RKO (cell line): Measurements from ENCODE around the gene CDH6.
A peak's percentile ranks its signal among the peaks of the same experiment; 100 is the strongest.

Experiments used
- DNase-seq: peaks from one replicate; pipeline ENCODE4 v3.0.0-alpha.2; 2016; ENCODE audit warnings: low spot score

Gene CDH6

DNA sequence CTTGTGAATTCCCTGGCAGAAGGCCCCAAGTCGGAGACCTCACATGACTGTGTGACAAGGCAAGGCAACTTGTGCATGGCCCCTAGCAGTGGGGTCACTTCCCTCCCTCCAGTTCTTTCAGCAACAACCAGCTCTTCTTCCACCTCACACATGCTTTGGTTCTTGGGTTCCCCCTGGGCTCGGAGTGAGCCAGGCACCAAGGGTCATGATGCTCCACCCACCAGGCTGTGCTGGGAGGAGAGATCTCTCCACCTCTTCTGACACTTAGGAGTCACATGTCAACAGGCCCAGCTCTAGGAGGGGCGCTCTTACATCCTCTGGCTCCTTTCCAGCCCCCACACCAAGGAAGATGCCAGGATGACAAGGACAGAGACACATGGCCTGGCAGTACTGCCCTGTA, 56.7 kb downstream of the CDH6 start:
- DNase-seq = no peak

DNA sequence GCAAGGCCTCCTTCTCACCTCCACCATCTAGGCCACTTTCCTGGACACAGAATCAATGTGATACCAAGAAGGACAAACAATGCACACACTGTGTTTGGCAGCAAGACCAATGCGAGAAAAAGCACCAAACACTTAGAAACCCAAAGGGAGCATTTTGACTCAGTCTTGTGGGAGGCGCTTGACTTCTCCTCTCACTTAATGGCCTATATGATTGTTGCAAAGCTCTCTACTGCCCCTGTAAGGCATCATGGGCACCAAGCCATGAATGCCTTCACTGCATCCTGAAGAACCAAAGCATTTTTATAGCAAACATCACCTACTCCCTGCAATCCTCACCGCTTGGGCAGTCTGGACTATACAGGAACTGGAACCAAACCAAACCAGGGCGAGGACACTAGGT, 57.5 kb downstream of the CDH6 start:
- DNase-seq = no peak

DNA sequence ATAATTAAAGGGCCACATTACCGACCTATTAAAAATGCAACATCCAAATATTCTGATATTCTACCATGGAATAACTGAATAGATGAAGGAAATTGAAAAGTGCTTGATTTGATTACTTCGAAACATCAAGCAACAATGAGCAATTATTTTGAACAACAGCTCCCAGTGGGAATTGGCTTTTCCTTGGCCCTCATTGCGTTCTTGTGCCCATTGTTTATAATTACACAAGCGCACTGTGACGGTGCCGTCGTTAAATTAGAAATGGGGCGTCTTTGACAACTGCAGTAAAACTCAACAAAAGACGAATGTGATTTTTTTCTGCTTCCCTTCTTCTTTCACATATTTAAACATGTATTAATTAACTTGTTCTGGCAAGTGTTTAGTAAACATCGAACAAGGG, 61.6 kb downstream of the CDH6 start:
- no peak for DNase-seq

DNA sequence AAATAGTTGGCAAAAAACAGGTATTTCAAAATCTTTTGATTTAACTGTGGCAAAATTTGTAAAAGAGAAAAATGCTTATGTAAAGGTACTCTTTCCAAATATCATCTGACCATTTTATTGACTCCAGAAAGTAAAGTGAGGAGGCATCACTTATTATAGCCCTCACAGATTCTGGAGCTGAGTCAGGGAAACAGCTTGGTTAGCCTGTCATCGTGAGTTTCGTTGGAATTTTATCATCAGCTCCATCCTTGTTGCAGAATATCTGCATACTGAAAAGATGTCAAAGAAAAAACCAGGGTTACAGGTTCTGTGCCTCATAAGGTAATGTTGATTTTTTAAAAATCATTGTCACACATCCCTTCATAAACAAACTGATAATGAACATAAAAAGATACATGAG, 74.8 kb downstream of the CDH6 start:
- no peak for DNase-seq

DNA sequence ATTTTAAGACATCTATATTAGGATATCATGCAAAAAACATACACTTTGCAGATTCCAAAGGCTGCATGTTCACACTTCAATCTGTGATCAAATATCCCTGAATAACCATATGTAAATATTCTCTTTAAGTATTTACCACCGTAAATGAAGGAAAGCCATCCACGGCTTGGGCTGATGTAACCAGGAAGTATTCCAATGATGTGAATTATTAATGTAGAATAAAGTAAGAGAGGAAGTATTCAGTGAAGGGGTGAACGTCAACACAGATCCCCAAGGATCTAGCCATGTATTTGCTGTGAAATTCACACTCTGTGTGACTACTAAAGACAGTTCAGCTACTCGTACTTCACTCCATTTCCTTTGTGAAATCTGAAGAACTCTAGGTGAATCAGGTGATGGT, 75.2 kb downstream of the CDH6 start:
- DNase-seq = no peak

DNA sequence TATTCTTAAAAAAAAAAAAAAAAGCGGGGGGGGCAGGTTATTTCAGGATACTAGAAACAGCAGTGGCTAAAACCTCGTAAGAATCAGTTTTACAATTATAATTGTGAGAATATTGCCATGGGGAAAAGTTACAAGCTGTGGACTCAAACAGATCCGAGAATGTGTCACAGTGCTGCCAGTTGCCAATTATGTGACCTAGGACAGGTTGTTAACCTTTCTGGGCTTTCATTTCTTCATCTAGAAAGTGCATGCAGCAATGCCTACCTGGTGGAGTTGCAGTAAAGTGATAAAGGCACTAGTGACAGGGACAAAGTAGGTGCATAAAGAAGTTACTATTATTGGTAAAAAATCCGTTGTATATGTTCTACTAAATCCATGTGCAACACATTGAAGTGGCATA, 75.8 kb downstream of the CDH6 start:
- DNase-seq = no peak

DNA sequence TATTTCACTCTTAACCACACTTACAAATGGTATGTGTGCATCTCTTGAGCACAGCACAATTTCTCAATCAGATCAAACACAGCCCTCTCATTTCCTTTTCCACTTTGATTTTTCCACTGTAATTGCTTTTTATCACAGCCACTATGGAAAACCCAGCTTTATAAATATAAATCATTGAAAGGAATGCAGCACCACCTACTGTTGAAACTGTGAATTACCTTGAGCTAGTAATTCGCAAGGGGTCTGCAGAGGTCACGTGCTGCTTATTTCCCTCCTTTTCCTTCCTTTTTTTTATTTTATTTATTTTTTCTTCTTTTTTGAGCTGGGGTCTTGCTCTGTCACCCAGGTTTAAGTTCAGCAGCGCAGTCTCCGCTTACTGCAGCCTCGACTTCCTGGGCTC, 76.9 kb downstream of the CDH6 start:
- no peak for DNase-seq

DNA sequence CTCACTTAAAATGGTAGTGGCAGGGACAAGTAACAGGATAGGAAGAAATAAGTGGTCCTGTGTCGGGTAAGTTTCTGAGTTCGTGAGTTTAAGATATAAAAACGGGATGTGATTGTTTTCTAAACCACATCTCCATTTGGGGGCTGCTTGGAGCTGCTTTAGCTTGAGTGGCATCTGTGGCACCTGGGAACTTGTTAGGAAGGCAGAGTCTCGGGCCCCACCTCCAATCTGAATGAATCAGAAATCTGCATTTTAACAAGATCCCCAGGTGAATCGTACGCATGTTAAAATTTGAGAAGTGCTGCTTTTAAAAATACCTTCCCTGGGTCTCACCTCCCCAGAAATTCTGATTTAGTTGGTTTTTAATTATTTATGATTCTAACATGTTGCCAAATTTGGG, 78.1 kb downstream of the CDH6 start:
- DNase-seq = no peak

DNA sequence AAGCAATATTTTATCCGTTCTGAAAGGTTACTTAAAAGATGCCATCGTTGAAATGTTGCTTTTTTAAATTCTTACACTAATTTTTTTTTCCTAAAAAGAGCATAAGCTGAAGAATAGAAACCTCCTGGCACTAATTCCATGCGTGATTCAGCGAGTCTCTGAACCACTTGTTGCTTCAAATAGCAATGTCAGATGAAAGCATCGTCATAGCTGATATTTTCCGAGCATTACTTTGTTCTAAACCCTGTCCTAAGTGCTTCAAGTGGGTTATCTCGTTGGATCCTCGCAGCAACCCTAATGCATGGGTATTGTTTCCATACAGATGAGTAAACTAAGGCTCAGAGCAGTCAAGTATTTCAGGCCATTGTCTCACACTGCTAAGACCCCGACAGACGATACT, 79.7 kb downstream of the CDH6 start:
- DNase-seq = no peak

DNA sequence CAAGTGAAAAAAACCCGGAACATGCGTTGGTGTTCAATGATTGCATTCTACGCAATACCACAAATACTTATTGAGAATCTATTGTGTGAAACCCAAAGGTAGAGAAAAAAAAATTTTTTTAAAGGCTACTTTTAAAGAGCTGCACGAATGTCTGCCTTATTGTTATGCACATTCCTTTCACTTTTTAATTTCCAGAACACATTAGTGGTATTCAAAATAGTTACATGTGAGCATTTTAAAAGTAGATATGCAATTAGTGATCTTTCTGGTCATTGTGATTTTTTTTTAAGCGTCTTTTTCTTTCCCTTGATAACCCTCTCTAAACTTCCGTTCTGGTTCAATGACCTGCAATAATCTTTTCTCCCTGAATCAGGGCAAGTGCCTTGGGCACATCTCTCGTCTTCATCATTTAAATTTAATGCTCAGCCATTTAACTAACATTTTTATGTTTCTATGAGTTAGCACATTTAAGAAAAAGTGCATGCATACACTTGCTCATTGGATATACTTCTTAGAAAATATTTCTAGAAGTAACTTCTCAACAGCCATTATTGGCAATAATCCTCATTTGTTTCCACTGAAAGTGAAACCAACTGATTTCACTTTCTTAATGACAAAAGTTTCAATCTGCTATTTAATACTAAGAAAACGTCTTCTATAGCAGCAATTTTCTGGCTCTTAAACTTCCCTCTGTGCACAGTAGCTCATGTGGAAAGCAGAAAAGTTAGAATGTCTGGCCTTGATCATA, 80.3 kb downstream of the CDH6 start:
- DNase-seq = no peak

DNA sequence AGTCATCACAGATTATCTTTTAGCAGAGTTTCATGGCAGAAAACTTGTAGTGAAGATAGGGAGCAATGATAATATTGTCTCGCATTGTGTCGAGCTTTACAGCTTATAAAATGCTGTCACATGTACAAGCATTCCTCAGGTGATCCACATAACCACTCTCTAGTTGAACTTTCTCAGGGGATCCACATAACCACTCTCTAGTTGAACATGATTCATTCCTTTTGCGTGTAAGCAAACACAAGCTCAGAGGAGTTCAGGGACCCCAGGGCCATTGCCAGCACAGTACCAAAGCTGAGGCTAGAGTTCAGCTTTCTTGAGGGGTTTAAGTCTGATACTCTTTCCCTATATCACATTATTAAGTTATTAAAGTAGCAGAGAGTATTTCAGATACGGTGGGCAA, 86.7 kb downstream of the CDH6 start:
- DNase-seq = no peak

DNA sequence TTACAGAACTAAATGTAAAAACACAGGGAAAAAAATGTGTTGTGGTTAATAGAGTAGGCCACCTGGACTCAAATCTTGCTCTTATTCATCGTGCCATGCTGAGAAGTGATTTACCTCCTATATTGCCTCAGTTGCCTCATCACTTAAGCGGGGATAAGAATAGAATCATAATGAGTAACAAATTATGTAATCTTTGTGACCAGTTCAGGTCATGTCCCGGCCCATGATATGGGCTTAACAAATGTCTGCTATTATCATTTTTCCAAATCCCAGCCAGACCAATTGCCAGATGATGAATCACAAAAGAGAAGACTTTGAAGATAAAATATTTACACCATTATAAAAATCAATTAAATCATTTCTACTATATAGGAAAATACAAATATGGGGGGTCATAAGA, 89.8 kb downstream of the CDH6 start:
- no peak for DNase-seq

DNA sequence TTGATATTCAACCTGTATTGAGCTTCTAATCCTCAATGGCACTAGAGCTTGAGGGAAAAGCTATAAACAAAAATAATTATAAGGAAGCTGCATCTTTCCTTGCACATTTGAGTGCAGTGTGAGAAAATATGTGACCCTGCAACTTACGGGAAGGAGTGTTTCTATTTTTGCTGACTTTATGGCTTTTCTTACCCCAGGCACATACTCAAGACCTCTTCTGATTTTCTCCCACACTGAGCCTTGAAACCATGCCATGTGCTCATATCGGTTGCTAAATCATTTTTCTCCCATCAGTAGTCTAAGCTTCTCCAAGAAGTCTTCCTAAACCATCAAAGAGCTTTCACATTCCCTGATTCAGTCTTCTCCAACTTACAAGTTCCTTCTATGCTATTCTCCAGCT, 91.5 kb downstream of the CDH6 start:
- DNase-seq = no peak

DNA sequence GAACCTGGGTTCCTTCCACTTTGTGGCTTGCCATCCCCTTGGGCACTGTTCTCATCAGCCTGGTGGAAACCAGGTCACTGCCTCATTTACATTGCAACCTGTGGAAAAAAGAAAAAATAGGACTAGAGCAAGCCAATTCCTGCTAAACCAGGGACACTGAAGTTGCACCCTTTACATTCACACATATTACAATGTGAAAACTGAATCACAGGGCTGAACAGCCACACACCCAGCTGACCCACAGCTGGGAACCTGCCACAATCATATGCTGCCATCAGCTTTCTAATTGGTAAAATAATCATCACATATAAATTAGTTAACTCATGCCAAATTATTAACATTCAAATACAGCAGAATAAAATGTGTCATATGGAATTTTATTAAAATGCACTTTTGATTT, 94.5 kb downstream of the CDH6 start:
- DNase-seq = no peak

DNA sequence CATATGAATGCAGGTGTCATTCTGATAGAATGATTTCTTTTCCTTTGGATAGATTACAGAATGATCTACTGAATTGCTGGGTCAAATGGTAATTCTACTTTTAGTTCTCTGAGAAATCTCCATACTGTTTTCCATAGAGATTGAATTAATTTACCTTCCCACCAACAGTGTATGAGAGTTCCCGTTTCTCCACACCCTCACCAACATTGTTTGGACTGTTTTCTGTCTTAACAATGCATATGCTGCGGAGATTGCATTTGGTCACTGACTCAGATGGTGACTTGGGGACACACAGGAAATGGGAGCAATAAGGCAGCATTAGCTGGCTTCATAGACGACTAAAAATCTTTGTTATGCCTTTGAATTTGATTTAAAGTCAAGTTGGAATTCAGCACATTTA, 95.9 kb downstream of the CDH6 start:
- DNase-seq = no peak

DNA sequence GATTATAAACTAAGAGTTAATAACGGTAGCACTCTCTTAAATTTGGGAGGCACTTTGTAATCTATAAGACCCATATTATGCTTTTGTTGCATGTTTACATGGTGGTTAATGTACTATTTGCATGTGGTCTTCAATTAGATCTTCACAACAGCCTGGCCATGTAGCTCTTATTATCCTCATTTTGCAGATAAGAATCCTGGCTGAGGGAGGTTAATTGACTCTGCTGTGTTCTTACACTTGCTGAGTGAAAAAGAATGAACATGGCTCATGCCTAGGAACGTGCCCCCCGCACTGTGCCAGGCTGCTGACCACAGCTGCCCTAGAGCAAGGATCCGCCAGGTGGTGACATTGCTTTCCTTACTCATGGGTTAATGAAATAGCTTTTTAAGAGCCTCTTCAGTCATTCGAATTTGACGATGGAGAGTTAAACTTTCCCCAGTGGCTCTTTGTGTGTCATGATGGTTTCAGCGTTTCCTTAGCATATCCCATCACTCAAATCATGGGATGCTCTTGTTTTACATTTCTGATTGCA, 97.9 kb downstream of the CDH6 start:
- peak; percentile 40 for DNase-seq

DNA sequence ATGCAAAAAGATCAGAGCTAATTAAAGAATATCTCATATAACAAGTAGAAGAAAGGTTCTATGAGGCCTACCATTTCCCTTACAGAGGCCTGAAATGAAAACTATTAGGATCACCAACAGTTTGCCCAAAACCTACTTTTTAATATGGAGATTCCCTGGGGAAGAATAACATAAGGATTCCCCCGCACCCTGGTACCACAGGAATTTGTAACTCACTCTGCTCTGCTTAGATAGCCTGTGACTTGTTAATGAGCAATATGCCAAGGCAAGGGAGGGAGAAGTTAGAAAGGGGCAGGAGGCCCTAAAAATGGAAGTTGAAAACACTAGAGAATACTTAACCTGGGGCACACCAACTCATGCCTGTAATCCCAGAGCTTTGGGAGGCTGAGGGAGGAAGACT, 107.0 kb downstream of the CDH6 start:
- no peak for DNase-seq

DNA sequence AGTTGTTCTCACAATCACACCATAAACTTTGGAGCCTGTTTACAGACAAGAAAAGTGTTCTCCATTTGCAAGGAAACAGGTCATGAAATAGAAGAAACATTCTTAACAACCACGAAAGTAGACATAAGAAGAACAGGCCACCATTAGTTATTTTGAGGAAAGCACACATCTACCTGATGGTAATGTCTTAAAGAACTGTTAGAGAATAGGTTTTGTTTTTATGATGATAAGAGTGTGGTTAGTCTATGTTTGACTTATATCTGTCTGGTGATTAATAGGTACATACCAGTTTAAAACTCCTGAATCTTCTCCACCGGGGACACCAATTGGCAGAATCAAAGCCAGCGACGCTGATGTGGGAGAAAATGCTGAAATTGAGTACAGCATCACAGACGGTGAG, 108.3 kb downstream of the CDH6 start:
- DNase-seq = no peak

DNA sequence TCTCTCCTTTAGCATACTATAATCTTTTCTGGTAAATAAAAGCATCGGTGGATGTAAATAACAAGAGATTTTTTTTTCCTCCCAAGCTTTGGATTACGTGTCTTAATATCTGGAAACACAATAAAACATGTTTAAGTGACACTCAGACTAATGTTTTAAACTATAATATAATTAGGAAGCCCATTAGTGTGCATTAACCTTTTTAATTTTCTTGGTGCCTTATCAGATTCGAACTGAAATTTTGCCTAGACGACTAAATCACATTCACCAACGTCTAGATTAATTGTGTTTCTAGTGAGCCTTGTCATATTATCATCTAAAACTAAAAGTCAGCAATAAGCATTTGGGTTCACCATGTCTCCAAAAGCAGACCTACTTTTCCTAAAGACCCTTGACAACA, 110.2 kb downstream of the CDH6 start:
- no peak for DNase-seq

DNA sequence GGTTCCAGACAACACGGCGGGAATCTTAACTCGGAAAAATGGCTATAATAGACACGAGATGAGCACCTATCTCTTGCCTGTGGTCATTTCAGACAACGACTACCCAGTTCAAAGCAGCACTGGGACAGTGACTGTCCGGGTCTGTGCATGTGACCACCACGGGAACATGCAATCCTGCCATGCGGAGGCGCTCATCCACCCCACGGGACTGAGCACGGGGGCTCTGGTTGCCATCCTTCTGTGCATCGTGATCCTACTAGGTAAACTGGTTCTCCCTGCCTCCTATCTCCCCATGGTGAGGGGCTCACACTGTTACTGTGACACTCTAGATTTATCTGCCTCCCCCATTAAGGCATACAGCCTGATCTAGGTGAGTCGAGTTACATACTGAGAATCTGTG, 124.2 kb downstream of the CDH6 start:
- no peak for DNase-seq

DNA sequence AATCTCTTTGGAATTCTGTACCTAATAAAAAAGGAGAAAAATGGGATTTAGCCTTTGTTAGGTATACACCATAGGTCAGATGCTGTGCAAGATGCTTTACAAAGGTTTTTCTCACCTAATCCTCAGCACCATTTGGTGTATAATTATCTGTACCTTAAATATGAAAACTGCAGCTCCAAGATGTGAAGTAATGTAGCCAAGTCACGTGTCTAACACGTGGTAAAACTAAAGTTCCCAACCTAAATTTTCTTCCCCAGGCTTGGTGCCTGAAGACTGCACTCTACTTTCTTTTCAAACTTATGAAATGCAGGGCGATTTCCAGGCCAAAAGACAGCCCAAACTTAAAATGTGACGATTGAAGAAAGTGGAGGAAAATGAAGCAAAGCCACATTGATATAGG, 125.8 kb downstream of the CDH6 start:
- DNase-seq = no peak

DNA sequence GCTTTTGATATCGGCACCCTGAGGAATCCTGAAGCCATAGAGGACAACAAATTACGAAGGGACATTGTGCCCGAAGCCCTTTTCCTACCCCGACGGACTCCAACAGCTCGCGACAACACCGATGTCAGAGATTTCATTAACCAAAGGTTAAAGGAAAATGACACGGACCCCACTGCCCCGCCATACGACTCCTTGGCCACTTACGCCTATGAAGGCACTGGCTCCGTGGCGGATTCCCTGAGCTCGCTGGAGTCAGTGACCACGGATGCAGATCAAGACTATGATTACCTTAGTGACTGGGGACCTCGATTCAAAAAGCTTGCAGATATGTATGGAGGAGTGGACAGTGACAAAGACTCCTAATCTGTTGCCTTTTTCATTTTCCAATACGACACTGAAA, 129.5 kb downstream of the CDH6 start:
- no peak for DNase-seq

DNA sequence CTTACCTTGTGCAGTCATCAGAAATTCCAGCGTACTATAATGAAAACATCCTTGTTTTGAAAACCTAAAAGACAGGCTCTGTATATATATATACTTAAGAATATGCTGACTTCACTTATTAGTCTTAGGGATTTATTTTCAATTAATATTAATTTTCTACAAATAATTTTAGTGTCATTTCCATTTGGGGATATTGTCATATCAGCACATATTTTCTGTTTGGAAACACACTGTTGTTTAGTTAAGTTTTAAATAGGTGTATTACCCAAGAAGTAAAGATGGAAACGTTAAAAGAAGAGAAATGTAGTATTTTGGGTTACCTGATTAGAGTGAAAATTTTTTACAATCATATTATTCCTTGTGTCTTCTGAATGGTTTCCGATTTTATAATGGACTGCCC, 131.4 kb downstream of the CDH6 start:
- DNase-seq = no peak

DNA sequence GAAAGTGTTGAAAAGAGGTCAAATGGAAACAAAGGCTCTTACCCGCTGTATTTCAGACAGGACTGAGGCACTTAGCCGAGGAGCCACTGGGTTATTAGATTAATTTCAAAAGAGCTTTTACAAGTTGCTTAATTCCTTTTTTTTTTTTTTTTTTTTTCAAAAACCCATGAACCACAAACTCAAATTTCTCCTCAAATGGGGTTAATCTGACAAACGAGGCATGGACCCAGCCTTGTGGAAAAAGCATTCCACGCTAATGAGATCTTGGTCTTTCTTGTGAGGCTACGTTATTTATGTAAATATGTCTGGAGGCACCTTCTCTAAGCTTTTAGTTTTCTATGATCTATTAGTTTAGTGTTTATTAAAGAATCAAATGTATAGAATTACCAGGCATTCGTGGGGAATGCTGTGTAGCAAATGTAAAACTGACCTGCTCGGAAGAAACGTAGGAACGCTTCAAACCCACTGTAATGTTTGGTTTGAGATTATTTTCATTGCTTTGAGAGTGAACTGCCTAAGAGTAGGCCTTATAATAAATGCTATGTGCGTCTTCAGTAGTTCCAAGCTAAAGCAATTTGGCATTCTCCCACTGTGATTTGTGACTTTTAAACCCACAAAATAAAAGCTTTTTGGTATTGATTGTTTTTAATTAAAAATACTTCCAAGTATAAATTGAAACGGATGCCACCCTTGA, 134.7 kb downstream of the CDH6 start:
- no peak for DNase-seq
